ENCODE measurements around the gene ZNF415.

ZNF415 gene

DNA sequence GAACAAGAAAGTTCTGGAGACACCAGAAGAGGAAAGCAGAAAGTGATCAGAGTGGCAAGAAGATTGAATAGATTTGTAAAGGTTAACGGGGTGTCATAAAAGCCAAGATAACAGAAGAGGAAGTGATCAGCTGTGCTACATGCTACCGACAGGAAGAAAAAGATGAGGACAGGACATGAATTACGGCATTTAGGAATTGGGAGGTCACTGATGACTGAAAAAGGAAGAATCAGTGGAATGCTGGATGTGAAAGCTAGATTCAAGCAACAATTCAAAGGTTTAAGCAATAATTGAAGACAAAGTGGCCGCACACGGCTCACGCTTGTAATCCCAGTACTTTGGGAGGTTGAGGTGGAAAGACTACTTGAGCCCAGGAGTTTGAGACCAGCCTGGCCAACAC is 44.6 kb downstream of the ZNF415 start:
- no peak overlapping the region for H3K4me3 ChIP-seq (ENCODE audit: low read depth, low read length)
- DNase-seq (ENCODE audit: low read depth): no peak

DNA sequence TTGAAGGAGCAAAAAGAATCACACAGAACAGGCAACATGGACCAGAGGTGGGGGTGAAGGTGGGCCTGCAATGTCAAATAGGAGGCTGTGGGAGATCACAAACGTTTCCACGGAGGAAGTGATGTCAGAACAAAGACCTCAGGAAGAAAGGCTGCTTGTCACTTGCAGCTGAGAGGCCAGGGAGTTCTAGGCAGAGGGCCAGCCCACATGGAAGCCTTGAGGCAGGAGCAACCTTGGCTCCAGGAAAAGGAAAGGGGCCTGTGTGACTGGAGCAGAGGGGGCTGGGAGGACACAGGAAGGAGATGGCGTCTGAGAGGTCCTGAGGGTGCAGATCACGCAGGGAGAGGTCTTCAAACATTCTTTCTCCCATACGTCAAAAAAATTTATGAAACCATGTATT is 45.8 kb downstream of the ZNF415 start:
- DNase-seq (ENCODE audit: low read depth): no peak
- H3K4me3 ChIP-seq (ENCODE audit: low read depth, low read length): no peak overlapping the region
- TF ChIP-seq MYC (IDR thresholded peaks at IDR 0.05; ENCODE audit: low read depth, low read length): no peak
- TF ChIP-seq, protein P1, sequence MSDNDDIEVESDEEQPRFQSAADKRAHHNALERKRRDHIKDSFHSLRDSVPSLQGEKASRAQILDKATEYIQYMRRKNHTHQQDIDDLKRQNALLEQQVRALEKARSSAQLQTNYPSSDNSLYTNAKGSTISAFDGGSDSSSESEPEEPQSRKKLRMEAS (IDR thresholded peaks at IDR 0.05; ENCODE audit: low read depth, low read length): no peak
- TF ChIP-seq, protein P2, sequence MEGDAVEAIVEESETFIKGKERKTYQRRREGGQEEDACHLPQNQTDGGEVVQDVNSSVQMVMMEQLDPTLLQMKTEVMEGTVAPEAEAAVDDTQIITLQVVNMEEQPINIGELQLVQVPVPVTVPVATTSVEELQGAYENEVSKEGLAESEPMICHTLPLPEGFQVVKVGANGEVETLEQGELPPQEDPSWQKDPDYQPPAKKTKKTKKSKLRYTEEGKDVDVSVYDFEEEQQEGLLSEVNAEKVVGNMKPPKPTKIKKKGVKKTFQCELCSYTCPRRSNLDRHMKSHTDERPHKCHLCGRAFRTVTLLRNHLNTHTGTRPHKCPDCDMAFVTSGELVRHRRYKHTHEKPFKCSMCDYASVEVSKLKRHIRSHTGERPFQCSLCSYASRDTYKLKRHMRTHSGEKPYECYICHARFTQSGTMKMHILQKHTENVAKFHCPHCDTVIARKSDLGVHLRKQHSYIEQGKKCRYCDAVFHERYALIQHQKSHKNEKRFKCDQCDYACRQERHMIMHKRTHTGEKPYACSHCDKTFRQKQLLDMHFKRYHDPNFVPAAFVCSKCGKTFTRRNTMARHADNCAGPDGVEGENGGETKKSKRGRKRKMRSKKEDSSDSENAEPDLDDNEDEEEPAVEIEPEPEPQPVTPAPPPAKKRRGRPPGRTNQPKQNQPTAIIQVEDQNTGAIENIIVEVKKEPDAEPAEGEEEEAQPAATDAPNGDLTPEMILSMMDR (IDR thresholded peaks at IDR 0.05; ENCODE audit: low read depth, low read length): no peak

More for the DNA sequence above, 44.6 kb downstream of the ZNF415 start:
- no peak for TF ChIP-seq POLR2A (IDR thresholded peaks at IDR 0.05; ENCODE audit: extremely low read depth, insufficient read length)

- no peak for DNase-seq (ENCODE audit: low read depth)
- H3K4me3 ChIP-seq (ENCODE audit: low read depth, low read length): no peak overlapping the region
- TF ChIP-seq, protein P2 (IDR thresholded peaks at IDR 0.05; ENCODE audit: low read depth, low read length): no peak
- TF ChIP-seq POLR2A (IDR thresholded peaks at IDR 0.05; ENCODE audit: extremely low read depth, insufficient read length): no peak
- TF ChIP-seq MYC (IDR thresholded peaks at IDR 0.05; ENCODE audit: low read depth, low read length): no peak
- TF ChIP-seq, protein P1 (IDR thresholded peaks at IDR 0.05; ENCODE audit: low read depth, low read length): no peak
Measured at GRCh38 chr19:53085496-53085895, 47.2 kb downstream of the ZNF415 start.

GRCh38 chr19:53082929-53083328 is 49.8 kb downstream of the ZNF415 start:
- no peak for TF ChIP-seq MYC (IDR thresholded peaks at IDR 0.05; ENCODE audit: low read depth, low read length)
- TF ChIP-seq, protein P1 (IDR thresholded peaks at IDR 0.05; ENCODE audit: low read depth, low read length): no peak
- TF ChIP-seq POLR2A (IDR thresholded peaks at IDR 0.05; ENCODE audit: extremely low read depth, insufficient read length): no peak
- TF ChIP-seq, protein P2 (IDR thresholded peaks at IDR 0.05; ENCODE audit: low read depth, low read length): no peak
- DNase-seq (ENCODE audit: low read depth): no peak

DNA sequence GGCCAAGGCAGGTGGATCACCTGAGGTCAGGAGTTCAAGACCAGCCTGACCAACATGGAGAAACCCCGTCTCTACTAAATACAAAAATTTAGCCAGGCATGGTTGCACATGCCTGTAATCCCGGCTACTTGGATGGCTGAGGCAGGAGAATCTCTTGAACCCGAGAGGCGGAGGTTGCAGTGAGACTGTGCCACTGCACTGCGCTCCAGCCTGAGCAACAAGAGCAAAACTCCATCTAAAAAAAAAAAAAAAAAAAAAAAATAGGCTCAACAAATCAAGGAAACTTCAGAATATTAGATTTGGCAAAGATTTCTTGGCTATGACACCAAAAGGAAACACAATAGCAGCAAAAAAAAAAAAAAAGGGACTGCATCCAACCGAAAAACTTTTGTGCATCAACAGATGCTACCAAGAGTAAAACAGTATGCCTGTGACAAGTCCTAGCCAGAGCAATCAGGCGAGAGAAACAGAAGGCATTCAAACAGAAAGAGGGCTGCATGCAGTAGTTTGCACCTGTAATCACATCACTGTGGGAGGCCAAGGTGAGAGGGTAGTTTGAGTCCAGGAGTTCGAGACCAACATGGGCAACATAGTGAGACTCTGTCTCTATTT is 53.3 kb downstream of the ZNF415 start:
- H3K4me3 ChIP-seq (ENCODE audit: low read depth, low read length): no peak overlapping the region
- DNase-seq (ENCODE audit: low read depth): no peak
- TF ChIP-seq MYC (IDR thresholded peaks at IDR 0.05; ENCODE audit: low read depth, low read length): no peak
- no peak for TF ChIP-seq POLR2A (IDR thresholded peaks at IDR 0.05; ENCODE audit: extremely low read depth, insufficient read length)
- TF ChIP-seq, protein P2 (IDR thresholded peaks at IDR 0.05; ENCODE audit: low read depth, low read length): no peak
- TF ChIP-seq, protein P1 (IDR thresholded peaks at IDR 0.05; ENCODE audit: low read depth, low read length): no peak

More at GRCh38 chr19:53082929-53083328, 49.8 kb downstream of the ZNF415 start:
- no peak overlapping the region for H3K4me3 ChIP-seq (ENCODE audit: low read depth, low read length)

GRCh38 chr19:53078668-53079067 is 54.0 kb downstream of the ZNF415 start:
- no peak for TF ChIP-seq MYC (IDR thresholded peaks at IDR 0.05; ENCODE audit: low read depth, low read length)
- TF ChIP-seq, protein P1 (IDR thresholded peaks at IDR 0.05; ENCODE audit: low read depth, low read length): no peak
- no peak for TF ChIP-seq POLR2A (IDR thresholded peaks at IDR 0.05; ENCODE audit: extremely low read depth, insufficient read length)
- no peak for DNase-seq (ENCODE audit: low read depth)
- no peak overlapping the region for H3K4me3 ChIP-seq (ENCODE audit: low read depth, low read length)

All from NB4 (cell line).